ENCODE results near the gene CHD2.

- TF ChIP-seq SIN3A (IDR thresholded peaks at IDR 0.05; ENCODE audit: borderline replicate concordance, insufficient read depth, low read length) (no peak), POLR2AphosphoS5 (IDR thresholded peaks at IDR 0.05; ENCODE audit: low read depth, low read length) (no peak)
Observed at GRCh38 chr15:93060336-93061248, 160.5 kb downstream of the CHD2 start.

All from PFSK-1 (cell line).